Neuronal stem cell (in vitro differentiated cells): ENCODE data around the gene S100A10.

Experiments used
- DNase-seq: peaks from one replicate; pipeline ENCODE4 v3.0.0-alpha.2; 2013; ENCODE audit warnings: low spot score
- H2AFZ ChIP-seq: one replicate; pipeline ENCODE4 v1.6.1; 2013; ENCODE audit warnings: mild to moderate bottlenecking, low read length, inconsistent platforms
- H2AK5ac ChIP-seq: 2 replicates; pipeline ENCODE4 v1.6.1; 2013; ENCODE audit warnings: low read depth, mild to moderate bottlenecking, inconsistent platforms, low read length, moderate library complexity, mixed read lengths
- H2BK120ac ChIP-seq: 2 replicates; pipeline ENCODE4 v1.6.1; 2013; ENCODE audit warnings: low read depth, mild to moderate bottlenecking, inconsistent platforms, low read length, moderate library complexity, mixed read lengths
- H2BK12ac ChIP-seq: one replicate; pipeline ENCODE4 v1.6.1; 2013; ENCODE audit warnings: low read length, inconsistent platforms
- H2BK15ac ChIP-seq: 2 replicates; pipeline ENCODE4 v1.6.1; 2013; ENCODE audit warnings: mild to moderate bottlenecking, low read length, inconsistent platforms, mixed read lengths
- H2BK5ac ChIP-seq: one replicate; pipeline ENCODE4 v1.6.1; 2013; ENCODE audit warnings: inconsistent platforms, mild to moderate bottlenecking, low read length, moderate library complexity
- H3K14ac ChIP-seq: one replicate; pipeline ENCODE4 v1.6.1; 2013; ENCODE audit warnings: low read length, inconsistent platforms
- H3K18ac ChIP-seq: 2 replicates; pipeline ENCODE4 v1.6.1; 2013; ENCODE audit warnings: low read length, inconsistent platforms
- H3K23ac ChIP-seq: 2 replicates; pipeline ENCODE4 v1.6.1; 2013; ENCODE audit warnings: low read depth, mild to moderate bottlenecking, mixed read lengths, low read length, inconsistent platforms; ENCODE audit not compliant: poor library complexity
- H3K27ac ChIP-seq: replicated peaks from 3 replicates; pipeline ENCODE4 v1.5.1; 2013; ENCODE audit warnings: low read length, inconsistent platforms
- H3K27me3 ChIP-seq, 3 experiments: 2 replicates each; pipeline ENCODE4 v1.6.1; 2013; ENCODE audit warnings: low read length in 3 of 3, mild to moderate bottlenecking in 2 of 3, inconsistent platforms in 1 of 3, low read depth in 1 of 3, mixed read lengths in 1 of 3, moderate library complexity in 1 of 3; ENCODE audit not compliant: control insufficient read depth in 3 of 3, insufficient read depth in 3 of 3
- H3K36me3 ChIP-seq, 2 donors: replicated peaks in 1 of 2; 2 replicates each; pipeline ENCODE4 v1.6.1; 2013; ENCODE audit warnings: low read length in 2 of 2; ENCODE audit not compliant: control insufficient read depth in 2 of 2, insufficient read depth in 2 of 2
- H3K4ac ChIP-seq: 2 replicates; pipeline ENCODE4 v1.6.1; 2013; ENCODE audit warnings: inconsistent platforms, mild to moderate bottlenecking, low read length, moderate library complexity
- H3K4me1 ChIP-seq, 2 donors: 1 replicate in 1 of 2; 2 replicates in 1 of 2; pipeline ENCODE4 v1.6.1; 2013; ENCODE audit warnings: low read length in 2 of 2, low read depth in 1 of 2; ENCODE audit not compliant: control insufficient read depth in 2 of 2, insufficient read depth in 1 of 2
- H3K4me2 ChIP-seq: one replicate; pipeline ENCODE4 v1.6.1; 2013; ENCODE audit warnings: mild to moderate bottlenecking, low read length, inconsistent platforms; ENCODE audit not compliant: insufficient read depth, poor library complexity, severe bottlenecking
- H3K4me3 ChIP-seq, 2 donors: 2 replicates each; pipeline ENCODE4 v1.5.1; 2013; ENCODE audit warnings: low read length in 2 of 2, mild to moderate bottlenecking in 2 of 2, inconsistent platforms in 1 of 2, moderate library complexity in 1 of 2
- H3K79me1 ChIP-seq: one replicate; pipeline ENCODE4 v1.6.1; 2013; ENCODE audit warnings: low read depth, mild to moderate bottlenecking, inconsistent platforms, low read length, moderate library complexity
- H3K9ac ChIP-seq: one replicate; pipeline ENCODE4 v1.6.1; 2013; ENCODE audit warnings: mild to moderate bottlenecking, low read depth, low read length, inconsistent platforms; ENCODE audit not compliant: poor library complexity
- H3K9me3 ChIP-seq, 2 donors: replicated peaks in 1 of 2; 2 replicates each; pipeline versions ENCODE3 to v1.6.1; 2013; ENCODE audit warnings: low read length in 2 of 2, mild to moderate bottlenecking in 2 of 2, inconsistent platforms in 1 of 2, low read depth in 1 of 2, mixed read lengths in 1 of 2, moderate library complexity in 1 of 2; ENCODE audit not compliant: control insufficient read depth in 2 of 2, insufficient read depth in 1 of 2
- H4K8ac ChIP-seq: one replicate; pipeline ENCODE4 v1.6.1; 2013; ENCODE audit warnings: low read depth, mild to moderate bottlenecking, inconsistent platforms, low read length, moderate library complexity
- H4K91ac ChIP-seq: one replicate; pipeline ENCODE4 v1.6.1; 2013; ENCODE audit warnings: low read length, low read depth, mild to moderate bottlenecking, inconsistent platforms; ENCODE audit not compliant: poor library complexity
- WGBS, 2 donors: extraction: QIAGEN DNeasy Blood & Tissue Kit; methylation state at CpG; one replicate each; pipeline ENCODE4 v1.1.7; 2013; ENCODE audit warnings: missing lambda C conversion rate in 2 of 2, mixed read lengths in 1 of 2; ENCODE audit not compliant: insufficient read length in 2 of 2, insufficient replicate concordance in 1 of 2; ENCODE audit errors: extremely low coverage in 2 of 2; 5-methylcytosine and 5-hydroxymethylcytosine counted together

The S100A10 gene

DNA sequence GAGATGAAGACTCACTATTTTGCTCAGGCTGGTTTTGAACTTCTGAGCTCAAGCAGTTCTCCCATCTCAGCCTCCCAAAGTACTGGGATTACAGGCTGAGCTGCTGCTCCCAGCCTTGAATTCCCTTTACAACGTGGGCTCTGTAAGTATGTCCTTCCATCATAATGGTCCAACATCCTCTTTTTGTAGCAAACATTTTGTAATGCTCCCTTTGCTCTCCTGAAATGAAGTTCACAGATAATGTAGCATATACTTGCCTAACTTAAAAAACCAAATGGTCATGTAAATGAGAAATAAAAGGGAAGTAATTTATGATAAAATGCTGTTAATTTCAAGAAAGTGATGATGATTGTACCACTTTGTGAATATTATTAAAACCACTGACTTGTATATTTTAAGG lies 53.9 kb downstream of the S100A10 start:
- Histone ChIP-seq H3K79me1 (no peaks in the 10 kb centered on the region), H3K4ac (no peak overlapping the region), H3K18ac (no peak overlapping the region), H2AK5ac (no peak overlapping the region), H2BK120ac (no peak overlapping the region), H3K4me3 (no peak overlapping the region), H3K27ac (no peak overlapping the region), H3K14ac (no peak overlapping the region), H3K23ac (no peak overlapping the region), H2BK5ac (no peak overlapping the region), H3K36me3 (no peaks in the 10 kb centered on the region), H2AFZ (no peak overlapping the region), H3K27me3 (peaks cover 0 to 22% (median 3%) of the 10 kb centered on the region in 3 experiments), H3K4me2 (no peak overlapping the region), H3K4me1 (peaks cover 4 to 11% of the 10 kb centered on the region in 2 donors), H4K8ac (no peak overlapping the region), H2BK12ac (no peak overlapping the region), H4K91ac (no peak overlapping the region), H3K9ac (no peak overlapping the region), H3K9me3 (no peaks in the 10 kb centered on the region), H2BK15ac (no peak overlapping the region)
- no CpG with 5 or more reads among the region's 1 CpG for WGBS, 2 donors
- no peak for DNase-seq

DNA sequence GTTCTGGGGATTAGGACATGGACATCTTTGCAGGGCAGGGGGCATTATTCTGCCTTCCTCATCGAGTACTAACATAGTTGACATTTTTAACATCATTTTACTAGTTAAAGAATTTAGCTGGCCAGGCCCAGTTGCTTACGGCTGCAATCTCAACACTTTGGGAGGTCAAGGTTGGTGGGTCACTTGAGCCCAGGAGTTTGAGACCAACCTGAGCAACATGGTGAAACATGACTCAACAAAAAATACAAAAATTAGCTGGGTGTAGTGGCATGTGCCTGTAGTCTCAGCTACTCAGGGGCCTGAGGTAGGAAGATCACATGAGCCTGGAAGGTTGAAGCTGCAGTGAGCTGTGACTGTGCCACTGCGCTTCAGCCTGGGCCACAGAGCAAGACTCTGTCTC lies 54.5 kb downstream of the S100A10 start:
- no peak overlapping the region for H3K9ac ChIP-seq
- H2BK5ac ChIP-seq = no peak overlapping the region
- H3K79me1 ChIP-seq = no peaks in the 10 kb centered on the region
- no peak overlapping the region for H2AK5ac ChIP-seq
- no peak overlapping the region for H2BK120ac ChIP-seq
- H3K36me3 ChIP-seq = no peaks in the 10 kb centered on the region
- no peak overlapping the region for H2AFZ ChIP-seq
- DNase-seq = no peak
- no peak overlapping the region for H2BK15ac ChIP-seq
- H3K27ac ChIP-seq = no peak overlapping the region
- no peak overlapping the region for H3K14ac ChIP-seq
- H3K18ac ChIP-seq = no peak overlapping the region
- H3K27me3 ChIP-seq = peaks cover 0 to 15% (median 4%) of the 10 kb centered on the region in 3 experiments
- no CpG with 5 or more reads among the region's 3 CpGs for WGBS, 2 donors
- no peaks in the 10 kb centered on the region for H3K9me3 ChIP-seq
- no peak overlapping the region for H2BK12ac ChIP-seq
- H4K8ac ChIP-seq = no peak overlapping the region
- no peak overlapping the region for H3K4me2 ChIP-seq
- no peak overlapping the region for H3K4ac ChIP-seq
- no peak overlapping the region for H4K91ac ChIP-seq
- no peak overlapping the region for H3K23ac ChIP-seq
- H3K4me3 ChIP-seq = no peak overlapping the region
- H3K4me1 ChIP-seq = peaks cover 3 to 11% of the 10 kb centered on the region in 2 donors

DNA sequence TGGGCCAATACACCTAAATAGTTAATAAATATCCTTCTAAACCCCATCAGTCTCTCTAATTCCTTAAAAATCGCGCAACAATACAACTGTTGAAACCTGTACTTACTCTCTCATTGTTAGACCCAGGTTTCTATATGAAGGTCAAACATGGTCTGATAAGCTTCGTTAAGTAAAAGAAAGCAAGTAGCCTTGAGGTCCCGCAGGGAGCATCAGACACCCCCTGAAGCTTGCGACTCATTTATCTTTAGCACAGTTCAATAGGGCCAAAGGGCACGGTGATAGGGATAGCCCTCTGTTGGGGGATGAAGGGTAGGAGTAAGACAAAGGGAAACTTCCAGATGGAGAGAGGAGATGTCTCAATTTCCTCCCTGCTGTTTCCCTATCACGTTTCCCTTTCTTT lies 57.0 kb downstream of the S100A10 start:
- no peaks in the 10 kb centered on the region for H3K79me1 ChIP-seq
- H2BK120ac ChIP-seq = no peak overlapping the region
- no peak overlapping the region for H4K8ac ChIP-seq
- H3K27me3 ChIP-seq = peaks cover 0 to 14% (median 4%) of the 10 kb centered on the region in 3 experiments
- WGBS, 2 donors = 100% methylated on average over 2 of the region's 7 CpGs; no CpG with 5 or more reads in 1 of the 2 donors
- H3K9ac ChIP-seq = no peak overlapping the region
- H3K9me3 ChIP-seq = no peaks in the 10 kb centered on the region
- no peak overlapping the region for H3K27ac ChIP-seq
- H3K4ac ChIP-seq = no peak overlapping the region
- H2BK12ac ChIP-seq = no peak overlapping the region
- no peak overlapping the region for H4K91ac ChIP-seq
- H2AK5ac ChIP-seq = no peak overlapping the region
- no peak overlapping the region for H3K23ac ChIP-seq
- no peaks in the 10 kb centered on the region for H3K36me3 ChIP-seq
- H3K4me1 ChIP-seq = peaks cover 3 to 11% of the 10 kb centered on the region in 2 donors
- H3K18ac ChIP-seq = no peak overlapping the region
- H3K14ac ChIP-seq = no peak overlapping the region
- H3K4me3 ChIP-seq = no peak overlapping the region
- no peak overlapping the region for H3K4me2 ChIP-seq
- no peak overlapping the region for H2AFZ ChIP-seq
- H2BK5ac ChIP-seq = no peak overlapping the region
- H2BK15ac ChIP-seq = no peak overlapping the region
- no peak for DNase-seq

DNA sequence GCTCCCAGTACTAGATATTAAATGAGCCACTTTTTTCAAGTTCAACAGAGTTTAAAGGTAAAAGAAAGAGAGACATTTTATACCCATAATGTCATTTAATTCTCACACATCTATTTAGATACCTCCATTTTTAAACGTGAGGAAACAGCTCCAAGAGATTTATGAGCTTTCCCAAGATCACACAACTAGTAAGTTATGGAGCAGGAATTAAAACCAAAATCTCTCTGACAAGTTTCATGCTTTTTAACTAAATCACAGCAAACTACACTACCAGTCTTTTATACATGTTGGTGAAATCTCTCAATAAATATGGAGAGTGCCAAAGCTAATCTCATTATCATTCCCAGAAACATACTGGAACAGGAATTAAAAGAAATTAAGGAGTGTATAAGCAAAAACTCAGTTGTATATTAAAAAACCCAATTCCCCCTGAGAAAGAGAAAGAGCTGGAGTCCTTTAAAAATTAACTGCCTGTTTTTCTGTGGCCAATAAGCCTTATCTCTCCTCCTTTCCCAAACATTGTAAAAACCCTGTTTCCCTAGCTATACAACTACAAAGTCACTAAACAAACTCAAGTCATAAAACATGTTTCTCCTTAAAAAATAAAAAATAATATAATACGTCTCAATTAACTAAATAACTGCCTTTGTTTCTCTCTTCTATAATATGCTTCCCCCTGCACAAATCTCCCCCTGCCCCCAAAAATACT lies 57.6 kb downstream of the S100A10 start:
- no peak overlapping the region for H3K4ac ChIP-seq
- no peak overlapping the region for H4K8ac ChIP-seq
- no peak overlapping the region for H2BK120ac ChIP-seq
- H3K27ac ChIP-seq = no peak overlapping the region
- no peak overlapping the region for H3K18ac ChIP-seq
- no peak overlapping the region for H2BK15ac ChIP-seq
- peaks cover 3 to 11% of the 10 kb centered on the region in 2 donors for H3K4me1 ChIP-seq
- no peaks in the 10 kb centered on the region for H3K9me3 ChIP-seq
- H3K9ac ChIP-seq = no peak overlapping the region
- no peak overlapping the region for H3K23ac ChIP-seq
- 88 to 92% methylated on average over 1 of the region's 2 CpGs for WGBS, 2 donors
- H2BK12ac ChIP-seq = no peak overlapping the region
- no peak overlapping the region for H2BK5ac ChIP-seq
- H2AK5ac ChIP-seq = no peak overlapping the region
- no peak for DNase-seq
- no peaks in the 10 kb centered on the region for H3K36me3 ChIP-seq
- H3K4me2 ChIP-seq = no peak overlapping the region
- no peaks in the 10 kb centered on the region for H3K79me1 ChIP-seq
- H3K27me3 ChIP-seq = peaks cover 0 to 14% (median 4%) of the 10 kb centered on the region in 3 experiments
- no peak overlapping the region for H3K14ac ChIP-seq
- no peak overlapping the region for H4K91ac ChIP-seq
- no peak overlapping the region for H3K4me3 ChIP-seq
- no peak overlapping the region for H2AFZ ChIP-seq
